Subcutaneous abdominal adipose tissue (tissue), 5 donors: ENCODE measurements around the gene PHYKPL.
"Not testable (repeated sequence)": the region's sequence is repeated elsewhere in the genome, so short reads cannot be mapped to it uniquely, and the experiment has no call there.

Source experiments
- H3K27ac ChIP-seq: one replicate; pipeline ENCODE4 v1.7.0; 2013; ENCODE audit warnings: low read depth, mild to moderate bottlenecking, inconsistent platforms, low read length, moderate library complexity
- H3K27me3 ChIP-seq, 5 donors: one replicate each; pipeline ENCODE4 v1.7.0; 2013; ENCODE audit warnings: low read length in 5 of 5, inconsistent platforms in 1 of 5; ENCODE audit not compliant: control insufficient read depth in 5 of 5, insufficient read depth in 4 of 5
- H3K36me3 ChIP-seq, 5 donors: one replicate each; pipeline ENCODE4 v1.7.0; 2013; ENCODE audit warnings: low read length in 5 of 5; ENCODE audit not compliant: control insufficient read depth in 5 of 5, insufficient read depth in 5 of 5
- H3K4me1 ChIP-seq, 5 donors: one replicate each; pipeline ENCODE4 v1.7.0; 2013; ENCODE audit warnings: low read length in 5 of 5, mild to moderate bottlenecking in 3 of 5, moderate library complexity in 1 of 5; ENCODE audit not compliant: control insufficient read depth in 5 of 5, insufficient read depth in 5 of 5
- H3K4me3 ChIP-seq, 5 donors: one replicate each; pipeline ENCODE4 v1.7.0; 2013; ENCODE audit warnings: low read length in 5 of 5, low read depth in 1 of 5
- H3K9ac ChIP-seq, 5 donors: one replicate each; pipeline ENCODE4 v1.7.0; 2013; ENCODE audit warnings: low read length in 5 of 5, mild to moderate bottlenecking in 4 of 5, moderate library complexity in 3 of 5
- H3K9me3 ChIP-seq, 5 donors: one replicate each; pipeline ENCODE4 v1.7.0; 2013; ENCODE audit warnings: low read length in 5 of 5; ENCODE audit not compliant: control insufficient read depth in 5 of 5
- donor health status: healthy.
- donor health status: healthy.
- donor health status: healthy.
- donor health status: healthy.
- donor health status: healthy.

The PHYKPL gene

GRCh38 chr5:178266581-178266980 is 34.0 kb upstream of the PHYKPL start:
- H3K27ac ChIP-seq = no peak overlapping the region
- no peaks in the 10 kb centered on the region for H3K9me3 ChIP-seq
- peaks cover 0 to 2% (median 0%) of the 10 kb centered on the region in 5 donors for H3K4me1 ChIP-seq
- H3K9ac ChIP-seq = no peak overlapping the region
- H3K4me3 ChIP-seq = no peak overlapping the region
- no peaks in the 10 kb centered on the region for H3K36me3 ChIP-seq
- no peaks in the 10 kb centered on the region for H3K27me3 ChIP-seq

GRCh38 chr5:178265746-178266145 is 33.1 kb upstream of the PHYKPL start:
- no peaks in the 10 kb centered on the region for H3K4me1 ChIP-seq
- no peak overlapping the region for H3K9ac ChIP-seq
- H3K4me3 ChIP-seq = no peak overlapping the region
- H3K36me3 ChIP-seq = no peaks in the 10 kb centered on the region
- no peaks in the 10 kb centered on the region for H3K9me3 ChIP-seq
- no peak overlapping the region for H3K27ac ChIP-seq
- H3K27me3 ChIP-seq = no peaks in the 10 kb centered on the region

GRCh38 chr5:178264044-178264443 is 31.4 kb upstream of the PHYKPL start:
- H3K27ac ChIP-seq = no peak overlapping the region
- no peaks in the 10 kb centered on the region for H3K36me3 ChIP-seq
- H3K9me3 ChIP-seq = no peaks in the 10 kb centered on the region
- H3K9ac ChIP-seq = no peak overlapping the region
- no peaks in the 10 kb centered on the region for H3K27me3 ChIP-seq
- H3K4me3 ChIP-seq = no peak overlapping the region
- no peaks in the 10 kb centered on the region for H3K4me1 ChIP-seq

- Histone ChIP-seq H3K4me1 (no peaks in the 10 kb centered on the region), H3K36me3 (no peaks in the 10 kb centered on the region), H3K4me3 (no peak overlapping the region), H3K9me3 (no peaks in the 10 kb centered on the region), H3K27me3 (peaks cover 0 to 3% (median 0%) of the 10 kb centered on the region in 5 donors), H3K9ac (no peak overlapping the region), H3K27ac (no peak overlapping the region)
Measured at GRCh38 chr5:178261666-178262600, 29.3 kb upstream of the PHYKPL start.

GRCh38 chr5:178259623-178260536 is 27.3 kb upstream of the PHYKPL start:
- Histone ChIP-seq H3K4me1 (no peaks in the 10 kb centered on the region), H3K9ac (no peak overlapping the region), H3K36me3 (no peaks in the 10 kb centered on the region), H3K27me3 (peaks cover 0 to 7% (median 0%) of the 10 kb centered on the region in 5 donors), H3K9me3 (no peaks in the 10 kb centered on the region), H3K4me3 (no peak overlapping the region), H3K27ac (no peak overlapping the region)

- Histone ChIP-seq H3K27me3 (peaks cover 0 to 7% (median 0%) of the 10 kb centered on the region in 5 donors), H3K4me1 (no peaks in the 10 kb centered on the region), H3K27ac (no peak overlapping the region), H3K4me3 (no peak overlapping the region), H3K9ac (no peak overlapping the region), H3K9me3 (no peaks in the 10 kb centered on the region), H3K36me3 (no peaks in the 10 kb centered on the region)
Measured at GRCh38 chr5:178257650-178258049, 25.0 kb upstream of the PHYKPL start.

- H3K4me3 ChIP-seq = no peak overlapping the region
- no peaks in the 10 kb centered on the region for H3K36me3 ChIP-seq
- no peak overlapping the region for H3K9ac ChIP-seq
- H3K9me3 ChIP-seq = no peaks in the 10 kb centered on the region
- peaks cover 0 to 7% (median 0%) of the 10 kb centered on the region in 5 donors for H3K27me3 ChIP-seq
- no peak overlapping the region for H3K27ac ChIP-seq
- no peaks in the 10 kb centered on the region for H3K4me1 ChIP-seq
Measured at GRCh38 chr5:178256746-178257145, 24.1 kb upstream of the PHYKPL start.

GRCh38 chr5:178253632-178254031 is 21.0 kb upstream of the PHYKPL start:
- peaks cover 0 to 12% (median 0%) of the 10 kb centered on the region in 5 donors for H3K4me1 ChIP-seq
- not testable (repeated sequence) for H3K4me3 ChIP-seq, H3K9me3 ChIP-seq, H3K27ac ChIP-seq, H3K9ac ChIP-seq, H3K36me3 ChIP-seq, H3K27me3 ChIP-seq

- no peaks in the 10 kb centered on the region for H3K36me3 ChIP-seq
- no peak overlapping the region for H3K27ac ChIP-seq
- H3K27me3 ChIP-seq = peaks cover 0 to 4% (median 0%) of the 10 kb centered on the region in 5 donors
- no peak overlapping the region for H3K9ac ChIP-seq
- no peak overlapping the region for H3K4me3 ChIP-seq
- peaks cover 0 to 15% (median 0%) of the 10 kb centered on the region in 5 donors for H3K4me1 ChIP-seq
- no peaks in the 10 kb centered on the region for H3K9me3 ChIP-seq
Measured at GRCh38 chr5:178252258-178252657, 19.7 kb upstream of the PHYKPL start.

GRCh38 chr5:178250263-178250662 is 17.7 kb upstream of the PHYKPL start:
- H3K27me3 ChIP-seq = peaks cover 0 to 2% (median 0%) of the 10 kb centered on the region in 5 donors
- no peaks in the 10 kb centered on the region for H3K36me3 ChIP-seq

More at GRCh38 chr5:178250263-178250662, 17.7 kb upstream of the PHYKPL start:
- Histone ChIP-seq H3K4me3 (no peak overlapping the region), H3K4me1 (peaks cover 0 to 15% (median 0%) of the 10 kb centered on the region in 5 donors), H3K9ac (no peak overlapping the region), H3K9me3 (no peaks in the 10 kb centered on the region), H3K27ac (no peak overlapping the region)
